GM12878 (cell line): ENCODE results near the gene PCSK6. TPM values are rescaled to one million over a fixed set of nuclear protein-coding genes. Genes with fewer than 3 reads are reported as not detected.

ENCODE experiments used
- ATAC-seq: fragments of 200-7000 bp; cut with Tn5 transposase; 3 replicates; pipeline ENCODE4 v1.9.1; 2020; ENCODE audit warnings: mild to moderate bottlenecking, moderate library complexity
- BruUV-seq: library from RNA; stranded (reverse); fragments of 400-500 nt; replicated peaks from 2 replicates; lab custom pipeline; 2021; lab: Mats Ljungman, UMichigan
- CTCF ChIA-PET: fragments of 300-600 bp; sonication (Branson Sonifier 250); formaldehyde crosslinking; extraction: SDS; loops from one replicate; lab custom pipeline; 2021; ENCODE audit warnings: inconsistent platforms; lab: Yijun Ruan, JAX
- POLR2A ChIA-PET: fragments of 350-600 bp; formaldehyde crosslinking; extraction: SDS; loops from one replicate; lab custom pipeline; 2021; ENCODE audit warnings: inconsistent platforms; lab: Charles Lee
- RAD21 ChIA-PET: fragments of 300-600 bp; sonication (Branson Sonifier 250); formaldehyde crosslinking; loops from one replicate; lab custom pipeline; 2023; ENCODE audit warnings: antibody characterized with exemption; ENCODE audit not compliant: unreplicated experiment; lab: Charles Lee
- SMC1A ChIA-PET: fragments of 300-600 bp; sonication (Branson Sonifier 250); formaldehyde crosslinking; loops from one replicate; lab custom pipeline; 2023; ENCODE audit not compliant: unreplicated experiment, uncharacterized antibody; lab: Charles Lee
- DNase-seq: peaks from one replicate; pipeline ENCODE4 v3.0.0-alpha.2; 2011; ENCODE audit warnings: low read depth, low spot score
- FAIRE-seq: peaks from 3 replicates; lab custom pipeline; 2011; peaks lifted over from hg19 to GRCh38; lab: Jason Lieb, UNC
- H2AFZ ChIP-seq: 2 replicates; pipeline ENCODE4 v1.6.0; 2011; ENCODE audit warnings: low read depth, low read length, control low read depth; ENCODE audit not compliant: control insufficient read depth
- H3K27ac ChIP-seq: 2 replicates; pipeline ENCODE4 v1.5.1; 2011; ENCODE audit warnings: control low read depth; ENCODE audit not compliant: control insufficient read depth, insufficient read depth
- H3K27me3 ChIP-seq, 2 experiments: replicated peaks in 1 of 2; 2 replicates each; pipeline versions ENCODE4 v1.6.0 to v1.6.1; 2011; ENCODE audit warnings: low read length in 1 of 2; ENCODE audit not compliant: control insufficient read depth in 2 of 2, insufficient read depth in 2 of 2
- H3K36me3 ChIP-seq, 2 experiments: 2 replicates each; pipeline ENCODE4 v1.5.1; 2011; ENCODE audit warnings: low read length in 1 of 2; ENCODE audit not compliant: control insufficient read depth in 2 of 2, insufficient read depth in 2 of 2
- H3K4me1 ChIP-seq: 2 replicates; pipeline ENCODE4 v1.6.1; 2011; ENCODE audit warnings: mild to moderate bottlenecking, low read length, moderate library complexity, mixed read lengths; ENCODE audit not compliant: control insufficient read depth, insufficient read depth
- H3K4me2 ChIP-seq: 2 replicates; pipeline ENCODE4 v1.6.0; 2011; ENCODE audit warnings: control low read depth; ENCODE audit not compliant: control insufficient read depth, insufficient read depth
- H3K4me3 ChIP-seq: fragments of 200-600 bp; sonication (generic); 2 replicates; pipeline ENCODE4 v1.5.1; 2016
- H3K79me2 ChIP-seq: 2 replicates; pipeline ENCODE4 v1.6.0; 2011; ENCODE audit warnings: low read length; ENCODE audit not compliant: control insufficient read depth, insufficient read depth
- H3K9ac ChIP-seq: 2 replicates; pipeline ENCODE4 v1.8.0; 2011; ENCODE audit warnings: low read length, control low read depth, mixed read lengths; ENCODE audit not compliant: control insufficient read depth, insufficient read depth
- H3K9me3 ChIP-seq: replicated peaks from 3 replicates; pipeline ENCODE4 v1.5.1; 2011; ENCODE audit warnings: mild to moderate bottlenecking, low read length; ENCODE audit not compliant: control insufficient read depth, insufficient read depth
- H4K20me1 ChIP-seq: 2 replicates; pipeline ENCODE4 v1.6.0; 2011; ENCODE audit not compliant: control insufficient read depth, insufficient read depth
- GATAD2B ChIP-seq: fragments of 450-650 bp; conservative IDR thresholded peaks from 2 replicates; pipeline ENCODE4 v1.6.1; 2017; ENCODE audit warnings: low read depth, mild to moderate bottlenecking, moderate library complexity
- JUND ChIP-seq: IDR thresholded peaks from 2 replicates; pipeline ENCODE4 v1.6.1; 2012; ENCODE audit warnings: low read depth, mild to moderate bottlenecking, low read length, improper control_type of control experiment, moderate library complexity
- MTA3 ChIP-seq: IDR thresholded peaks from 2 replicates; pipeline ENCODE4 v1.6.1; 2012; ENCODE audit warnings: low read length, inconsistent platforms, borderline replicate concordance
- MYC ChIP-seq: IDR thresholded peaks from 2 replicates; pipeline ENCODE4 v1.6.1; 2011; ENCODE audit warnings: mild to moderate bottlenecking, low read length, moderate library complexity, inconsistent platforms; ENCODE audit not compliant: insufficient read depth, insufficient replicate concordance, insufficient read length, severe bottlenecking
- NFIC ChIP-seq: IDR thresholded peaks from 2 replicates; pipeline ENCODE4 v1.6.1; 2012; ENCODE audit warnings: low read depth, mild to moderate bottlenecking, inconsistent platforms, low read length, moderate library complexity
- NFYA ChIP-seq: IDR thresholded peaks from 2 replicates; pipeline ENCODE4 v1.6.1; 2011; ENCODE audit warnings: low read depth, mild to moderate bottlenecking, low read length, improper control_type of control experiment, borderline replicate concordance
- RELB ChIP-seq: fragments of 450-650 bp; IDR thresholded peaks from 2 replicates; pipeline ENCODE4 v1.6.1; 2017; ENCODE audit warnings: low read depth, mild to moderate bottlenecking, moderate library complexity
- SMAD1 ChIP-seq: fragments of 450-650 bp; IDR thresholded peaks from 2 replicates; pipeline ENCODE4 v1.6.1; 2018; ENCODE audit warnings: mild to moderate bottlenecking, low read depth; ENCODE audit not compliant: partially characterized antibody
- SUPT20H ChIP-seq: IDR thresholded peaks from 2 replicates; pipeline ENCODE4 v1.6.1; 2011; ENCODE audit warnings: low read depth, mild to moderate bottlenecking, low read length, moderate library complexity, borderline replicate concordance; ENCODE audit not compliant: control insufficient read depth
- ZNF24 ChIP-seq: fragments of 450-650 bp; IDR thresholded peaks from 2 replicates; pipeline ENCODE4 v1.6.1; 2017; ENCODE audit warnings: antibody characterized with exemption, mild to moderate bottlenecking
- WGBS: methylation state at CpG from one replicate; pipeline ENCODE4 v1.1.6; 2016; ENCODE audit warnings: low lambda C conversion rate; ENCODE audit not compliant: insufficient replicate concordance, insufficient coverage; ENCODE audit errors: missing lambda C conversion rate; 5-methylcytosine and 5-hydroxymethylcytosine counted together
- in situ Hi-C: fragments of 300-500 bp; cut with MboI; formaldehyde crosslinking; loops from 9 replicates; pipeline ENCODE4 v1.14.3; 2018; ENCODE audit warnings: mixed read lengths
- intact Hi-C: fragments of 100-400 bp; cut with micrococcal nuclease; formaldehyde crosslinking; loops from one replicate; pipeline ENCODE4 v1.14.2; 2022; ENCODE audit not compliant: unreplicated experiment
- polyA plus RNA-seq, 11 experiments: library from polyadenylated mRNA; depleted of rRNA in 4 of 11; unstranded in 6 of 11; stranded (reverse) in 5 of 11; fragments of >200 nt; fragmentation: Nextera tagmentation in 4 of 11; fragmentation: Illumina TruSeq in 1 of 11; extraction: Ambion mirVana in 4 of 11; extraction: Trizol in 1 of 11; gene quantifications; 1 replicate in 1 of 11; 2 replicates in 10 of 11; pipeline versions ENCODE4 v1.2.1 to v1.2.3, GENCODE V29; 2011 to 2016; ENCODE audit warnings: inconsistent platforms in 2 of 11, missing spikeins in 2 of 11, low read depth in 1 of 11
- total RNA-seq, 4 experiments: library from RNA; depleted of rRNA in 3 of 4; stranded (reverse); fragments of >200 nt in 3 of 4; fragmentation: Illumina TruSeq in 1 of 4; extraction: Trizol in 1 of 4; gene quantifications; 2 replicates each; pipeline versions ENCODE4 v1.2.1 to v1.2.3, GENCODE V29; 2013 to 2021
- TF ChIP-seq, protein P1 (sequence below): fragments of 450-650 bp; IDR thresholded peaks from 2 replicates; pipeline ENCODE4 v1.6.1; 2018; ENCODE audit warnings: mild to moderate bottlenecking, low read depth, moderate library complexity; ENCODE audit not compliant: partially characterized antibody

PCSK6 gene
- total and polyA plus RNA-seq, 10 of the 15 experiments (the other 5 are each of a cell fraction or from before 2014, with no cell fraction given), result 0.19 to 0.67 (median 0.25) TPM; not detected in 4

DNA sequence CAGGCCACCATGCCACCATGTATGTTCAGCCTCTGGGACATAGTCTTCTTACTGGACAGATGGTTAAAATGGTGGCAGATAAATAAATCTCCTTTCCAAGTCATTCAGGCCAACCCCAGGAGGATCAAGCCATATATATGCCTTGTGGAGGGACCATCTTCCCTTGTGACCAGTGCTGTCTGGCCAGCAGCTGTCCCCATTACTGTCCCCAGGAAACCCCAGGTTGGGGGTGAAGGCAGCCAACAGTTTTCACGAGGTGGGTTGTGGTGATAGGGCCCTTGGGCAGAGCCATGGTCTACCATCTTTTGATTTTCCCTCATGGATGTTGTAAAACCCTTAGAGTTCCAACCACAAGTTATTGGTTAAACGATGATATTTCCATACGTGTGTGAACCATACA lies 48.7 kb upstream of the PCSK6 start (continued):
- TF ChIP-seq, protein P1, sequence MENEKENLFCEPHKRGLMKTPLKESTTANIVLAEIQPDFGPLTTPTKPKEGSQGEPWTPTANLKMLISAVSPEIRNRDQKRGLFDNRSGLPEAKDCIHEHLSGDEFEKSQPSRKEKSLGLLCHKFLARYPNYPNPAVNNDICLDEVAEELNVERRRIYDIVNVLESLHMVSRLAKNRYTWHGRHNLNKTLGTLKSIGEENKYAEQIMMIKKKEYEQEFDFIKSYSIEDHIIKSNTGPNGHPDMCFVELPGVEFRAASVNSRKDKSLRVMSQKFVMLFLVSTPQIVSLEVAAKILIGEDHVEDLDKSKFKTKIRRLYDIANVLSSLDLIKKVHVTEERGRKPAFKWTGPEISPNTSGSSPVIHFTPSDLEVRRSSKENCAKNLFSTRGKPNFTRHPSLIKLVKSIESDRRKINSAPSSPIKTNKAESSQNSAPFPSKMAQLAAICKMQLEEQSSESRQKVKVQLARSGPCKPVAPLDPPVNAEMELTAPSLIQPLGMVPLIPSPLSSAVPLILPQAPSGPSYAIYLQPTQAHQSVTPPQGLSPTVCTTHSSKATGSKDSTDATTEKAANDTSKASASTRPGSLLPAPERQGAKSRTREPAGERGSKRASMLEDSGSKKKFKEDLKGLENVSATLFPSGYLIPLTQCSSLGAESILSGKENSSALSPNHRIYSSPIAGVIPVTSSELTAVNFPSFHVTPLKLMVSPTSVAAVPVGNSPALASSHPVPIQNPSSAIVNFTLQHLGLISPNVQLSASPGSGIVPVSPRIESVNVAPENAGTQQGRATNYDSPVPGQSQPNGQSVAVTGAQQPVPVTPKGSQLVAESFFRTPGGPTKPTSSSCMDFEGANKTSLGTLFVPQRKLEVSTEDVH, result no peak
- TF ChIP-seq GATAD2B (no peak), NFYA (no peak), RELB (no peak)
- TF ChIP-seq, all 136 proteins: peak for 0

- ATAC-seq, result no peak
- no peaks in the 10 kb centered on the region; a peak in 1 of 4 replicates for H3K27me3 ChIP-seq
- no peak for DNase-seq
- TF ChIP-seq MTA3 (no peak), SMAD1 (no peak), SUPT20H (no peak), ZNF24 (no peak), JUND (no peak), NFIC (no peak), MYC (no peak)
- intact Hi-C loops (no loop called here), in situ Hi-C loops (no loop called here)
- no peaks in the 10 kb centered on the region for H3K79me2 ChIP-seq
- CTCF ChIA-PET, result interaction anchor here (0.7 kb wide), 1 partner anchor 220 kb away, joined by 3 read pairs; no protein-coding TSS in a partner anchor
- no peak for FAIRE-seq
- no peaks in the 10 kb centered on the region for H3K36me3 ChIP-seq
- no TSS peak for BruUV-seq
- H3K4me2 ChIP-seq, result no peak overlapping the region
- no peak overlapping the region for H3K4me3 ChIP-seq
- no peak overlapping the region for H3K27ac ChIP-seq
- no peaks in the 10 kb centered on the region for H3K9me3 ChIP-seq
- no peak overlapping the region for H3K9ac ChIP-seq
- no peak overlapping the region for H2AFZ ChIP-seq
- H4K20me1 ChIP-seq, result no peaks in the 10 kb centered on the region
- RAD21 ChIA-PET, result no interaction called here
- no peaks in the 10 kb centered on the region for H3K4me1 ChIP-seq
- POLR2A ChIA-PET, result no interaction called here
- 3% methylated on average over 2 of the region's 2 CpGs for whole genome bisulfite sequencing
- SMC1A ChIA-PET, result interaction anchor here (0.8 kb wide), 1 partner anchor 16 kb away, joined by 4 read pairs; no protein-coding TSS in a partner anchor
Measured at GRCh38 chr15:101537483-101538080, 48.1 kb upstream of the PCSK6 start.
